ENCODE measurements around the gene LY86.
"Not testable (repeated sequence)": the region's sequence is repeated elsewhere in the genome, so short reads cannot be mapped to it uniquely, and the experiment has no call there.

The LY86 gene

DNA sequence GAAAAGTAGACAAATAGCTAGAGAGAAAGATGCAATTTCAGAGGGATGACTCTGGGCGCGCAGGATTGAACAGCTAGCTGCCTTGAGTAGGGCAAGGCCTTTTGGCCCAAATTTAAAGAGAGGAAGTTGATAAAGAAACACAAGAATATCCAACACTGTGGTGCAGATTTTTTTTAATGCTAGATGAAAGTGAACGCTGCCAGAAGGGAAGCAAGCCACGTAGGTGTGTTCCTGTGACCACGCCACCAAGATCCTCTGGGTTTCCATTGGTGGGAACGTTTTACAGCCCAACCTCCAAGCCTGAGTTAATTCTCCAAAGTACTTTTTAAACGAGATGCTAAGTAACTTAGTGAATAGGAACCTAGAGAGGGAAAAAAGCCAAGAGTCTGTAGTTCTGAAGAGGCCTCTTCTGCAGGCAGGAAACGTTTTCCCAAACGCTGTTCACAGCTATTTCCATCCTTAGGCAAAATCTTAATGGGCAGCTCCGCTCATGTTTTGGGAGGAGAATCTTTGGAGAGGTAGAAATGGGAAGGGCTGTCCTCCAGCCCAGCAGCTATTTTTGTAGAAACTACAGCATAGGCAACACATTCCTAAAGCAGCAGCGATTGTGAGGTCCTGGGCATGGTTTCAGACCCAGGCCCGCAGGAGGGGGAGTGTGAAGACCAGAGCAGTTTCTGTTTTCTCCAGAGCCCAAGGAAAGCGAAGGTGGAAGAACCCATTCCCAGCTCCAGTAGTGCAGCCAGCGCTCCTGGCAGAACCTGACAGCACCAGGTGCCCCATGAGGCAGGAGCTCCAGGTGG lies 8.2 kb downstream of the LY86 start:
- no peak for DNase-seq

DNA sequence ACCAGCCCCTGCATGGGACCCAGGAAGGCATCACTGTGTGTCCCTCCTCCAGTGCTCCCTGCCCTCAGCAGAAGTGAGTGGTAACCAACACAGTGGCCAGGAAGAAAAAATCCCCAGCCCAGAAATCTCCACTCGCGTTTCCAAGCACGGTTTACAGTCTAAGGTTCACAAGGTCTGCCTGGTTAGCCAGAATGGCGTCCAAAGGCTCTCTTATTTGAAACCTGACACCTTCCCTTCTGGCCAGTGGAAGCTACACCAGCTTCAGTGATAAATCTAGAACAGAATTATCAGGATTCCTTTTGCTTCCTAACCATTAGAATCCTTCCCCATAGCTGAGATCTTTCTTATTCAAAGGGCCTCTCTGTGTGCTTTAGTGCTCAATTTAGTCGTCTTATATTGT lies 9.2 kb downstream of the LY86 start:
- DNase-seq, result no peak

DNA sequence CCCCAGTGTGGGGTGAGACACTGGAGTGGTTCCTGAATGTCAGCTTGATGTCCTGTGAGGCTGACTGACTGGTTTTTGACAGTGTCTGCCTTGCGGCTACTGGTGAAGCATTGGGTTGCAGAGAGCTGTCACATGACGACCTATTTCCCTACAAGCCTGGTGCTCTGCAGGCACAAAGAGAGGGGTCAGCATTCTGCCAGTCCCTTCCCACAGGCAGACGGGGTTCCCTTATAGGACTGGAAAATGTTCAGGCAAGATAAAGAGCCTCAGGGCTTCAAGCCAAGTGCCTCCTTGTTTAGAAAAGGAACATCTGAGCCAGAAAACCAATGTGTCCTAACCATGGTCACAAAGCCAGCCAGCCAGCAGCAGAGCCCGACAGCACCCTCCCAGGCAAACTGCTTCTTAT lies 11.0 kb downstream of the LY86 start:
- DNase-seq, result no peak

DNA sequence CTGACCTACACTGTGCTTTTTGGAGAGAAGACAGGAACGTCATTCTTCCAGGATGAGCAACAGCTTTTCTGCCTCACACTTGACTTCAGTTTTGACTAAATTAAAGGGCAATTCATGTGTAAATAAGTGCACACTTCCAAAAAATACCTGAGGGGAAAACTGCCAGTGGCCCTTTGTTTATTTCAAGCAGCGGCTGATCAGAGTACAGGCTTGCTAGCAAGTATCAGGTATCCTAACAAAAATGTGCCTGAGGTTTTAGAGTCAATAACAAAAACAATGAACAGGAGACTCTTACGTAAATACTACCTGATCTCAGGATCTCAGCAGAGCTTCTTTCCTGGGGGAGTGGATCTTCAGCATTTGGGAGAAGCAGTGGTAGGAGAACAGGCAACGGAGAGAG lies 12.4 kb downstream of the LY86 start:
- DNase-seq, result no peak

DNA sequence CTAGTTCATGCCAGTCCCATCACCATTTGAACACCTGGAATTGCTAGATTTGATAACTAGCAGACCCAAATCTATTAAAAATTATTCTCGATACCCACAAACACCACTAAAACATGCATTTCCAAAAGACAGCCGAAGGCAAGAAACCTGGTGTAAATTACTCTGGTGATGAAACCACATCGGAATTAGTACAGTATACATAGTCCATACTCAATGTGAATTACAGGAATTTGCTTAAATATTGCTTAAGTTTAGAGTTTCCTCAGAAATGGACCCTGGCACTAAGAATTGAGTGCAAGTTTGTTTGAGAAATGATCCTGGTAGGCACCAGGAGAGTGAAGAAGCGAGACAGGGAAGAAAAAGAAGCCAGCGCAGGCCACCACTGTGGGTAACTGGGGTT lies 13.7 kb downstream of the LY86 start:
- DNase-seq, result no peak

DNA sequence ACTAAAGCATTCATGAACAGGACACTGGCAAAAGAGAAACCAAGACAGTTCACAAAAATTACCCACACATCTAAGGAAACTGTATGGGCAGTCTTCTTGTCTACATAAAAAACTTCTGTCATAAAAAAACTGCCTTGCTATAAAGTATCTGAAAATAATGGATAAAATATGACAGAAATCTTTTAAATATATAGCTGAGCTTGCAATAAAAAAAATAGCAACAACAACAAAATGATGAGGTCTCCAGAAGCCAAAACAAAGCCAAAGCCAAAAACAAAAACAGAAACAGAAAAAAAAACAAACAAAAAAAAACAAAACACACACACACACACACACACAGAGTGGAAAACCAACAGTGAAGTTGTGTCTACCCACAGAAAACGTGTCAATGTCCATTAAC lies 14.8 kb downstream of the LY86 start:
- DNase-seq, result no peak

DNA sequence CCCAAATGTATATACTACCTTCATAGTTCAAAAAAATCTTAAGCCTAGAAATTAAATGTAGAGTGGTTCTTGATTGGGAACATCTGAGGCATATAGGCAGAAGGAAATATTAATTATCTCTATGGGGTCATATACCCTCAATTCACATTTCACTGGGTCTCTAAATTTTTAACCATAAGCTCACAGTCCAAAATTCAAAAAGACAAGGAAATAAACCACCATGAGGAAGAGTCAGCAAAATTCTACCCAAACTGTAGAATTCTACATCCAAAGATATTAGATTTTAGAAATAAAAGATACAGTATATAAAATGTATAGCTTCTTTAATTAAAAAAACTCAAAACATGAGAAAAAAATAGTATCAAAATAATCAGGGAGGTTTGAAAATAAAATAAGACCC lies 15.5 kb downstream of the LY86 start:
- no peak for DNase-seq

DNA sequence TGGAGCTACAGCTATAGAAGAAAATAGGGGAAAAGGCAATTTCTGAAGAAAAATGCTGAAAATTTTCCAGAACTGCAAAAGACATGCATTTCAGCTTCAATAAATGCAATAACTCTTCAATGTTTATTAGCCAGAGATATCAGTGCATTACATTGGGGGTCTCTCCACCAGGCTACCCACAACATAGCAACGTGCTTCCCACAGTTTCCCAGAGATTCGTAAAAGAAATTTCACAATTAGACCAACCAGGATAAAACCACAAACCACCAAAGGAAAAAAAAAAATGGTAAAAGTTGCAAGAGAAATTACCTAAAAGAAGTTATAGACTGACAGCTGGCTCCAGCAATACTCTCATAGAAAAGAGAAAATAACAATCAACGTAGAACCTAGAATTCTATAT lies 16.0 kb downstream of the LY86 start:
- DNase-seq, result peak; percentile 28

DNA sequence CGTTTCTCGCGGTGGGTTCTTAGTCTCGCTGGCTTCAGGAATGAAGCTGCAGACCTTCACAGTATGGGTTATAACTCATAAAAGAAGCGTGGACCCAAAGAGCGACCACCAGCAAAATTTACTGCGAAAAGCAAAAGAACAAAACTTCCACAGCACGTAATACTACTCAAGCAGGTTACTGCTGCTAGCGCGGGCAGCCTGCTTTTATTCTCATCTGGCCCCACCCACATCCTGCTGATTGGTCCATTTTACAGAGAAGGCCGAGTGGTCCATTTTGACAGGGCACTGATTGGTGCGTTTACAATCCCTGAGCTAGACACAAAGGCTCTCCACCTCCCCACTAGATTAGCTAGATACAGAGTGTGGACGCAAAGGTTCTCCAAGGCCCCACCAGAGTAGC lies 17.4 kb downstream of the LY86 start:
- no peak for DNase-seq

DNA sequence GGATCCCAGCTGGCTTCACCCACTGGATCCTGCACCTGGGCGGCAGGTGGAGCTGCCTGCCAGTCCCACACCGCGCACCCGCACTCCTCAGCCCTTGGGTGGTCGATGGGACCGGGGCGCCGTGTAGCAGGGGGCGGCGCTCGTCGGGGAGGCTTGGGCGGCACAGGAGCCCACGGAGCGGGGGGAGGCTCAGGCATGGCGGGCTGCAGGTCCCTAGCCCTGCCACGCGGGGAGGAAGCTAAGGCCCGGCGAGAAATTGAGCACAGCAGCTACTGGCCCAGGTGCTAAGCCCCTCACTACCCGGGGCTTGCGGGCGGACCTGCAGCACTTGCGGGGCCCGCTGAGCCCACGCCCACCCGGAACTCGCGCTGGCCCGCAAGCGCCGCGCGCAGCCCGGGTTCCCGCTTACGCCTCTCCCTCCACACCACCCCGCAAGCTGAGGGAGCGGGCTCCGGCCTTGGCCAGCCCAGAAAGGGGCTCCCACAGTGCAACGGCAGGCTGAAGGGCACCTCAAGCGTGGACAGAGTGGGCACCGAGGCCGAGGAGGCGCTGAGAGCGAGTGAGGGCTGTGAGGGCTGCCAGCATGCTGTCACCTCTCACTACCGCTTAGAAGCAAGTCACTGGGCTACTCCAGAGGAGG lies 18.0 kb downstream of the LY86 start:
- not testable (repeated sequence) for DNase-seq

DNA sequence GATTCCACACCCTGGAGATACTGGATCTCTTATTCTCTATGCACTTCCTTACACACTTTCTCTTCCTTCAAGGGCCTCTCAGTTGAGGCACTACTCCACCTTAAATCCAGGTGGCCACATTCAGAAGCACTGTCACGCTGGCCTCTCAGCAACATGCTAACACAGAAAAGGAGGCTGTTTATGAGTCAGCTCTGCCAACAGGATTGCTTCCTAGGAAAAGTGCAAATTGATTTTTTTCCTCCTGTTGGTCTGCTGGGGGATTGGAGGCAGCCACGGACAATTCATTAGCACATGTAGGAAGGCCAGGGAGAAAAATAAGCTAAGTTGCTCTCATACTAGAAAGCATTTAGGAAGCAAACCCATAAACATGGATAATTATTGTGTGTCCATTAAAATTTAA lies 20.9 kb downstream of the LY86 start:
- no peak for DNase-seq

DNA sequence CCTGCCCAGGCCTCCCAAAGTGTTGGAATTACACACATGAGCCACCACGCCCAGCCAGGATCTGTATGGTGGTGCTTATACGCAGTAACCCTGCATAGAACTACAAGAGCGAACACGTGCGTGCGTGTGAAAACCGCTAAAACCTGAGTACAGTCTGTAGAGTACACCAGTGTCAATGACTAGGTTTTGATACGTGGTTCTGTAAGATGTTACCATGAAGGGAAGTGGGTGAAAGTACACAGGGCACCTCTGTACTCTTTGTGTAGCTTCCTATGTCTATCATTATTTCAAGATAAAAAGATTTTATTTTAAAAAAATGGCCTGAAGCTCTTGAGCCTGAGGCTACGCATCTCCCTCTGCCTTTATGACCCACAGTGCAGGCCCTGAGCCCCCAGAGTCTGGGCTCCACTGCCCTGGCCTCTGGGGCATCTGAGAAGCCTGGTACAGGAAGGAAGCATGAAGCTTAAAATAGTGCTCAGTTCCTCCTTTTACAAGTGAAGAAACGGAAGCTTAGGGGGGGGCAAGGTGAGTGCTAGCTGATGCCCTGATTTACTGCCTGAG lies 21.6 kb downstream of the LY86 start:
- DNase-seq, result peak; percentile 77

DNA sequence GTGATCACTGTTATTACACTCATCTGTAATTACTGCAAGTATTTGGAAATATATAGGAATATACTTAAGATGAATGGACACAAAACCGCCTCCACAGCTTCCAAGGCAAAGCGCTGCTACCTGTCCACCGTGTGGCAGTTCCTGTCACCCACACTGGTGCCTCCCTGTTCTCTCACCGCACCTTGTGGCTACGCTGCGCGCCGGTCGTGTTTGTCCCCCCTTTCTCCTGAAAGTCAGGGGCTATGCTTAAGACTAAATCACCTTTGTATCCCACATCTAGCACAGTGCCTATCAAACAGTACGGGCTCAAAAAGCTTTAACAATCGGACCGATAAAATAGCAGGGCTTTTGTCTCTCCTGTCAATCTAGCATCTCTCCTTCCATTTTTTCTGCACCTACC lies 23.0 kb downstream of the LY86 start:
- no peak for DNase-seq

DNA sequence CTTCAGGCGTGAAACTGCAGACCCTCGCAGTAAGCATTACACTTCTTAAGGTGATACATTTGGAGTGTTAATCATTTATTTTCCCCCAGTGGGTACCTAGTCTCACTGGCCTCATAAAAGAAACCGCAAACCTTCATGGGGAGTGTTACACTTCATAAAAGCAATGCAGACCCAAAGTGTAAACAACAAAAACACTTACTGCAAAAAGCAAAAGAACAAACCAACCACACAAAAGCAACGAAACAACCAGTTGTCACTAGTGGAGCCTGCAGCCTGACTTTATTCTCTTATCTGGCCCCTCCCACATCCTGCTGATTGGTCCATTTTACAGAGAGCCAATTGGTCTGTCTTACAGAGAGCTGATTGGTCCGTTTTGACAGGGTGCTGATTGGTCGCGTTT lies 23.8 kb downstream of the LY86 start:
- DNase-seq, result no peak

DNA sequence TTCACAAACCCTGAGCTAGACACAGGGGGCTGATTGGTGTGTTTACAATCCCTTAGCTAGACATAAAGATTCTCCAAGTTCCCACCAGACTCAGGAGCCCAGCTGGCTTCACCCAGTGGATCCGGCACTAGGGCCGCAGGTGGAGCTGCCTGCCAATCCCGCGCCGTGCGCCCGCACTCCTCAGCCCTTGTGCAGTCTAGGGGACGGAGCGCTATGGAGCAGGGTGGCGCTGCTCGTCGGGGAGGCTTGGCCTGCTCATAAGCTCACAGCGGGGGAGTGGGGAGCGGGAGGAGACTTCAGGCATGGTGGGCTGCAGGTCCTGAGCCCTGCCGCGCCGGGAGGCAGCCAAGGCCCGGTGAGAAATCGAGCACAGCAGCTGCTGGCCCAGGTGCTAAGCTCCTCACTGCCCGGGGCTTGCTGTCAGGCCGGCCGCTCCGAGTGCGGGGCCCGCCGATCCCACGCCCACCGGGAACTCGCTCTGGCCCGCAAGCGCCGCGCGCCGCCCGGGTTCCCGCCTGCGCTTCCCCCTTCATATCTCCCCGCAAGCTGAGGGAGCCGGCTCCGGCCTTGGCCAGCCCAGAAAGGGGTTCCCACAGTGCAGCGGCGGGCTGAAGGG lies 24.7 kb downstream of the LY86 start:
- not testable (repeated sequence) for DNase-seq

DNA sequence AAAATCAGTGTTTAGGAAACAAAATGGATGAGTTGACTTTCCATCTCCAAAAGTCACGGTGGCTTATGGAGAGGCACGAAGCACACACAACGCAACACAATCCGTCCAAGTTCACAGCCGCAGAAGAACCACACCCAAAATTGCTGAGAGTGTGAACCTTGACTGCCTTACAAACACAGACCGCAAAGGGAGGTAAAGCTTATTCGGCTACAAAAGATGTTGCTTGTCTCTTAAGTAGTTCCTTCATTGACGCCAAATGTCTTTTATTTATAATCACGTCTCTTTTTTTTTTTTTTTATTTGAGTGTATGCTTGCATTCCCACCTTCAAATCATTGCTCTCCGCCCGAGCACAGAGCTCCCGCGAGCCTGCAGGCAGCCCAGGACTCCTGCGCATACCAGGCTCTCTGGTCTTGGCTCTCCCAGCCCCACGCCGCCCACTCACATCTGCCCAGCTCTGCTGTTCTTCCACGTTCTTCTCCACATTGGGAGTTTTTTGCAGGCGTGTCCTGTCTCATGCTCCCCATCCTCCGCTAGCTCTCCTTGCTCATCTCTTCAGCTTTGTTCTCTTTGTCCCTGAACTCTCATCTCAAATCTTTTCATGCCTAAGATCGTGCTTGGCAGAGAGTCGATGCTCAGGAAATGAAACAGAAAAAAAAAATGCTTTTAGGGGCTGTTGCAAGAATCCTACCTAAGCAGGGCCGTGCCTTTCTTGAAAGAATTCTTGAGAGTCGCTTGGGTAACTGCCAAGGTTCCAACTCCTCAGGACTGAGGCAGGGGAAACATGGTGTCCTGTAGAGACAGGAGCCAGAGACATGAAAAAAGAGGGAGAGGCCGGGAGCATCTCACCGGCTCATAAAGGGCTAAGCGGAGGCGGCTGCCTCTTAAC lies 25.8 kb downstream of the LY86 start:
- DNase-seq, result no peak

DNA sequence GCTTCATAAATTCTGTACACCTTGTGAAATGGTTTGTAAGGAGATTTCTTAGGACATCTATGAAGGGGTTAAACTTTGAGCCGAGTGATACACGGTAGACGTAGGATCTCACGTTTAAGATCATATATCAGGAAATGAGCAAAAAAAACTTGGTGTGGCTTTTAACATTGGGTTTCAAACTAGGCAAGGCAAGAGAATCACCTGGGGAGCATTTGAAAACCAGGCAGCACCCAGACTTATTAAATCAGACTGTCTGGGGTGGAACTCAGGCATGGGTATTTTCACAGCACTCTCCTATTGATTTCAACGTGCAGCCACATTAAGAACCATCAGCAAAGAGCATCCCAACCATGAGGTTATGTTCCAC lies 26.4 kb downstream of the LY86 start:
- no peak for DNase-seq

DNA sequence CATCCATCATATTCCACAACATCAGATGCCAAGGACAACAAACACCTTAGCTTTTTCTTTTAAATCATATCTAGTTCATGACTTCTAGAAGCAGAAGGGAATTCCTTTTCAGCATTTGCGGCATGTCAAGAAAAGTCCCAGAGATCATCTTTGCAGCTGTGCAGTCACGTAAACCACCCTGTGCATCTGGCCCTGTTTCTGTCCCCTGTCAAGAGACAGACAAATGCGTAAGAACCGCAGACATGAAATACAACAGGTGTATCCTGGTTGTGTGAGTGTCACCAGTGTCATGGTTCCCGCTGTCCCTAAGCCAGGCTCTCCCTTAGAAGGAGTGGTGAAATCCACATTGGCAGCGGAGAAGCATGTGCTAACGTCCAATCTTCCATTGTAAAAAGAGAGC lies 28.1 kb downstream of the LY86 start:
- DNase-seq, result no peak

DNA sequence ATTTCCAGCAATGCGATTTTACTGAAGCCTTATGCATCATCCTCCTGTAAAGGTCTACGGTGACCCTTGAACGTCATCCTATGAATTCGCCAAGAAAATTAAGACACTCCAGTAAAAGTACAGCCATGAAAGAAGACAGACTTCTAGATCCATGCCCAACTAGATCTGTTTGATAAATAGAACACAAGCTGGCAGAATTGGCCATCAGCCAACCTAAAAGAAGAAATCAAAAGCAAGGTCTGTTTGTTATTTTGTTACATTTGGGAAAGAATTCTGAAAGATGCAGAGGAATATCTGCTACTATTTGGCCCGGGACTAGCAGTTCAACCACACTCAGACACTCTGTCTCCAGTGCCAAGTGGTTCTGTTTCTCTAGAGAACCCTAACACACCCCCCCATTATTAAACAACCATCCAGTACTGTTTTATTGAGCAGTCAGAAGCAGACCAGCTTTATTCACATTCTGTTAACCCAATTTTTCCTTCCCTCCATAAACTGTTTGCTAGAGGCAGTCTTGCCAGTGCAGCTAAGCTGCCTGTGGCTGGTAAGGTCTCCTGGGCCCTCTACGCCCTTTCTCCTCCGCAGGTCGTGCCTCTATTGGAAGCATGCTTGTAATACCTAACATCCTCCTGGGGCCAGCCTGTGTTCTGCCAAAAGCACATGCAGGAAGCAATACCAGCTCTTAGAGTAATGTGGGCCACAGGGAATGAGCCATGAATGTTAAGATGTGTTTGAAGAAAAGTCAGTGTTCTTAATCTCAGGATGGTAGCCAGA lies 30.7 kb downstream of the LY86 start:
- DNase-seq, result no peak

DNA sequence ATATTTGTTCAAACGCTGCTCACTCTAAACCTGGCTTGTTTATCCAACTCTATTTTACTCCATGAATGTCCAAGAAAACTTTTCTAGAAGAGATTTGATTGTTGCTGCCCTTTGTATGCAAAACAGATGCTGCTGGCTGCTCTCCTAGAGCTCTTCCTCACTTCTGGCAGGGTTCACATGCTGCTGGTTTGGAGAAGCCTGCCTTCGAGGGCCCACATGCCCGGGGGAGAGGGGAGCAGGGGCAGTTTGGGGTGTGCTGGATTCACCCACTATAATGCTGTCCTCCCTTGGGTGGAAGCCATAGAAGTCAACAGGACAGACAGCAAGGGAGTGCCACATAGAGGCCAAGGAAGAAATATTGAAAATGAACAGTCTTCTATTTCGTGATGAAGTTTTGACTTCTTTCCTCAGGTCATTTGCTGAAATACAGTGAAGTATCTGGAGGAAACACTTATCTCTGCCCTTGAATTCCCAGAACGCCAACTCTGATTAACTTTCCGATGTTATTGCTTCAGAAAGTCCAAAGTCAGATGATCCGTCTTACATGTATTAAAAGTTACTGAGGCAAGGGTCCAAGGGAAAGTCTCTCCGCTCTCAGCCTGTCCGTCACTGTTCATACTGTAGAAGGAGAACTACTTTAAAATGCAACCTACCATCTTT lies 32.4 kb downstream of the LY86 start:
- no peak for DNase-seq

DNA sequence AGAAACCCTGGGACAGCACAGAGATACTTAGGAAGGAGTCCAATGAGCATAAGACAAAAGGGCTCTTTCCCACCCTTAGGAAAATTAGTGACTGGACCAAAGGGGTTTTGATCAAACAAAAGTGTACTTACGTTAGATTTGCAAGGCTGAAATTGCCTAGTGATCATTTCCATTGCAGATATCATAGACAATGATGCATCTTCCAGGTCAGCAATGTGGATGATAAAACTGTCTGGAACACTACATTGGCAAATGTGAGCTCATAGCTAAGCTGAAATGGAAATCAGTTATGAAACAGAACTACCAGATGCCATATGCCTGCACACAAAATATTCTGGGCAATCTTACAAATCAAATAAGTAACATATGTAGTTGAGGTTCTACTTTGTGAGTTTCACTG lies 34.0 kb downstream of the LY86 start:
- DNase-seq, result no peak

DNA sequence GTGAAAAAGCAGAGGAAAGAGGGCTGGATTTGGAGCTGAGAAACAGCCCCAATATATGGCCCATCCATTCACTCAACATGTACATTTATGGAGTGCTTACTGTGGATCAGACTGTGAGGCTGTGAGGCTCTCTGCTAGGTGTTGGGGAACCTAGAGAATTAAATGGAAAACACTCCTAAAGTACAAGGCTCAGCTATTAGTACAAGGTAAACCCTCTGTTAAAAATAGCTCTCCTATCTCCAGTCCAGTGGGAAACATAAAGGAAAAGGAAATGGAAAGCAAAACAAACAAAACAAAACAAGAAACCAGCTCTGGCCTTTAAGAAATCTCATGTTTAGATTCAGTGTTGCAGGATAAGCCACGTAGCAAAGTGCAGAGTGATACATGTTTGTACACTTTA lies 35.0 kb downstream of the LY86 start:
- no peak for DNase-seq

Data from MV-4-11 (cell line).